GM19468 (cell line): ENCODE measurements around the gene KDM6A.
A peak's percentile ranks its signal among the peaks of the same experiment; 100 is the strongest.
"Not testable (repeated sequence)": the region's sequence is repeated elsewhere in the genome, so short reads cannot be mapped to it uniquely, and the experiment has no call there.

Experiments used
- ATAC-seq: cut with Tn5 transposase; IDR thresholded peaks from one replicate; pipeline ENCODE4 v1.9.1; 2021; ENCODE audit warnings: mild to moderate bottlenecking, moderate library complexity, moderate number of reproducible peaks; ENCODE audit not compliant: unreplicated experiment; ENCODE audit errors: extremely low read depth

The KDM6A gene

GRCh38 chrX:45059906-45060305 lies 186.9 kb downstream of the KDM6A start:
- ATAC-seq = not testable (repeated sequence)

- ATAC-seq = no peak
These were observed 190.5 kb downstream of the KDM6A start for GRCh38 chrX:45063319-45064095.

- no peak for ATAC-seq
These were observed 195.6 kb downstream of the KDM6A start for GRCh38 chrX:45068569-45068968.

- no peak for ATAC-seq
These were observed 197.4 kb downstream of the KDM6A start for GRCh38 chrX:45070116-45071007.

GRCh38 chrX:45073011-45073410 lies 200.0 kb downstream of the KDM6A start:
- not testable (repeated sequence) for ATAC-seq

- peak; percentile 86 for ATAC-seq
These were observed 204.9 kb downstream of the KDM6A start for GRCh38 chrX:45077748-45078424.

GRCh38 chrX:45083314-45083713 lies 210.3 kb downstream of the KDM6A start:
- ATAC-seq = no peak

GRCh38 chrX:45110494-45110893 lies 237.5 kb downstream of the KDM6A start:
- no peak for ATAC-seq

GRCh38 chrX:45126158-45126557 lies 253.2 kb downstream of the KDM6A start:
- no peak for ATAC-seq

- no peak for ATAC-seq
These were observed 256.0 kb downstream of the KDM6A start for GRCh38 chrX:45128896-45129454.

GRCh38 chrX:45133465-45133864 lies 260.5 kb downstream of the KDM6A start:
- no peak for ATAC-seq

GRCh38 chrX:45134315-45134731 lies 261.3 kb downstream of the KDM6A start:
- ATAC-seq = no peak

GRCh38 chrX:45134775-45135174 lies 261.8 kb downstream of the KDM6A start:
- ATAC-seq = no peak

- not testable (repeated sequence) for ATAC-seq
These were observed 262.5 kb downstream of the KDM6A start for GRCh38 chrX:45135391-45136075.

GRCh38 chrX:45137531-45137930 lies 264.5 kb downstream of the KDM6A start:
- no peak for ATAC-seq

- ATAC-seq = no peak
These were observed 265.5 kb downstream of the KDM6A start for GRCh38 chrX:45138525-45138924.

GRCh38 chrX:45140812-45141211 lies 267.8 kb downstream of the KDM6A start:
- ATAC-seq = no peak

GRCh38 chrX:45142185-45142584 lies 269.2 kb downstream of the KDM6A start:
- ATAC-seq = no peak

GRCh38 chrX:45143455-45143854 lies 270.5 kb downstream of the KDM6A start:
- ATAC-seq = no peak
